WTC11 (cell line): ENCODE measurements around the gene ARMH1. TPM values are rescaled to one million over a fixed set of nuclear protein-coding genes. Genes with fewer than 3 reads are reported as not detected.

Source experiments
- ATAC-seq: fragments of 200-7000 bp; cut with Tn5 transposase; 2 replicates; pipeline ENCODE4 v1.10.0; 2021; ENCODE audit warnings: mild to moderate bottlenecking, moderate library complexity
- CTCF ChIA-PET: fragments of 300-600 bp; sonication (Branson Sonifier 250); formaldehyde crosslinking; loops from one replicate; lab custom pipeline; 2021; ENCODE audit warnings: antibody characterized with exemption; lab: Charles Lee
- POLR2A ChIA-PET: fragments of 350-600 bp; sonication (Branson Sonifier 250); formaldehyde crosslinking; loops from one replicate; lab custom pipeline; 2021; ENCODE audit warnings: antibody characterized with exemption; lab: Charles Lee
- DNase-seq: peaks from one replicate; pipeline ENCODE4 v3.0.0; 2021; ENCODE audit warnings: low spot score
- H3K27ac Mint-ChIP-seq: 2 replicates; pipeline ENCODE4 v1.8.0; 2021; ENCODE audit warnings: mixed read lengths
- H3K27me3 Mint-ChIP-seq: 2 replicates; pipeline ENCODE4 v1.8.0; 2021; ENCODE audit warnings: low read depth, mild to moderate bottlenecking, moderate library complexity, mixed read lengths
- H3K36me3 Mint-ChIP-seq: 2 replicates; pipeline ENCODE4 v1.8.0; 2021; ENCODE audit warnings: mixed read lengths
- H3K4me1 Mint-ChIP-seq: 2 replicates; pipeline ENCODE4 v1.8.0; 2022; ENCODE audit warnings: mixed read lengths
- H3K4me3 Mint-ChIP-seq: 2 replicates; pipeline ENCODE4 v1.8.0; 2021; ENCODE audit warnings: mild to moderate bottlenecking, moderate library complexity, mixed read lengths
- H3K9me3 Mint-ChIP-seq: 2 replicates; pipeline ENCODE4 v1.8.0; 2021; ENCODE audit warnings: mixed read lengths
- CREM ChIP-seq: sonication (generic); formaldehyde crosslinking; IDR thresholded peaks from 2 replicates; pipeline ENCODE4 v1.8.1; 2022; ENCODE audit warnings: mild to moderate bottlenecking, missing genetic modification reagents, moderate library complexity
- EMX1 ChIP-seq: fragments of 250-450 bp; sonication (Bioruptor Pico); IDR thresholded peaks from 2 replicates; pipeline ENCODE4 v1.8.0; 2021; ENCODE audit warnings: mild to moderate bottlenecking
- ESRRA ChIP-seq: sonication (generic); formaldehyde crosslinking; IDR thresholded peaks from 2 replicates; pipeline ENCODE4 v1.8.1; 2022; ENCODE audit warnings: mild to moderate bottlenecking, missing genetic modification reagents, borderline replicate concordance
- FOXK1 ChIP-seq: sonication (generic); formaldehyde crosslinking; IDR thresholded peaks from 2 replicates; pipeline ENCODE4 v1.8.0; 2022; ENCODE audit warnings: mild to moderate bottlenecking, moderate library complexity, missing genetic modification reagents
- FOXP1 ChIP-seq: sonication (generic); formaldehyde crosslinking; IDR thresholded peaks from 2 replicates; pipeline ENCODE4 v1.8.0; 2022; ENCODE audit warnings: missing genetic modification reagents, mild to moderate bottlenecking, moderate library complexity, borderline replicate concordance
- FOXP4 ChIP-seq: sonication (generic); formaldehyde crosslinking; IDR thresholded peaks from 2 replicates; pipeline ENCODE4 v1.8.0; 2022; ENCODE audit warnings: mild to moderate bottlenecking, missing genetic modification reagents
- GABPB1 ChIP-seq: sonication (generic); formaldehyde crosslinking; IDR thresholded peaks from 2 replicates; pipeline ENCODE4 v1.8.1; 2023; ENCODE audit warnings: mild to moderate bottlenecking, missing genetic modification reagents
- GTF2I ChIP-seq: fragments of 250-450 bp; sonication (Bioruptor Pico); conservative IDR thresholded peaks from 2 replicates; pipeline ENCODE4 v1.4.0; 2021; ENCODE audit warnings: mild to moderate bottlenecking
- IRF1 ChIP-seq: sonication (generic); formaldehyde crosslinking; IDR thresholded peaks from 2 replicates; pipeline ENCODE4 v1.8.0; 2023; ENCODE audit warnings: missing genetic modification reagents
- MAX ChIP-seq: sonication (generic); formaldehyde crosslinking; IDR thresholded peaks from 2 replicates; pipeline ENCODE4 v1.8.0; 2022; ENCODE audit warnings: mild to moderate bottlenecking, missing genetic modification reagents
- MLX ChIP-seq: sonication (generic); formaldehyde crosslinking; IDR thresholded peaks from 2 replicates; pipeline ENCODE4 v1.8.1; 2023; ENCODE audit warnings: mild to moderate bottlenecking, missing genetic modification reagents, moderate library complexity
- OVOL2 ChIP-seq: fragments of 250-450 bp; sonication (Bioruptor Pico); IDR thresholded peaks from 2 replicates; pipeline ENCODE4 v1.9.0; 2021; ENCODE audit warnings: mild to moderate bottlenecking, borderline replicate concordance
- PREB ChIP-seq: sonication (generic); formaldehyde crosslinking; IDR thresholded peaks from 2 replicates; pipeline ENCODE4 v1.8.1; 2022; ENCODE audit warnings: mild to moderate bottlenecking, missing genetic modification reagents, moderate library complexity, borderline replicate concordance
- SMAD3 ChIP-seq: sonication (generic); formaldehyde crosslinking; IDR thresholded peaks from 2 replicates; pipeline ENCODE4 v1.8.0; 2022; ENCODE audit warnings: missing genetic modification reagents, mild to moderate bottlenecking, borderline replicate concordance
- SOX15 ChIP-seq: fragments of 250-450 bp; sonication (Bioruptor Pico); IDR thresholded peaks from 2 replicates; pipeline ENCODE4 v1.9.0; 2021; ENCODE audit warnings: mild to moderate bottlenecking
- TEAD4 ChIP-seq: sonication (generic); formaldehyde crosslinking; IDR thresholded peaks from 2 replicates; pipeline ENCODE4 v1.8.0; 2022; ENCODE audit warnings: mild to moderate bottlenecking, missing genetic modification reagents
- USF2 ChIP-seq: sonication (generic); formaldehyde crosslinking; IDR thresholded peaks from 2 replicates; pipeline ENCODE4 v1.8.1; 2023; ENCODE audit warnings: mild to moderate bottlenecking, missing genetic modification reagents, moderate library complexity
- ZMAT4 ChIP-seq: fragments of 250-450 bp; sonication (Bioruptor Pico); IDR thresholded peaks from 2 replicates; pipeline ENCODE4 v1.9.0; 2021; ENCODE audit warnings: mild to moderate bottlenecking
- ZNF121 ChIP-seq: sonication (generic); formaldehyde crosslinking; IDR thresholded peaks from 2 replicates; pipeline ENCODE4 v1.8.0; 2023; ENCODE audit warnings: missing genetic modification reagents
- ZNF138 ChIP-seq: sonication (generic); formaldehyde crosslinking; conservative IDR thresholded peaks from 2 replicates; pipeline ENCODE4 v1.8.1; 2022; ENCODE audit warnings: mild to moderate bottlenecking, moderate library complexity, missing genetic modification reagents
- ZNF263 ChIP-seq: sonication (generic); formaldehyde crosslinking; IDR thresholded peaks from 2 replicates; pipeline ENCODE4 v1.8.1; 2022; ENCODE audit warnings: low read depth, mild to moderate bottlenecking, moderate library complexity, missing genetic modification reagents
- total RNA-seq: library from RNA; stranded (reverse); gene quantifications from 3 replicates; pipeline ENCODE4 v1.2.3, GENCODE V29; 2021

ARMH1 gene
- total RNA-seq, 1 experiment from 2014 or later = 0.74 TPM

- TF ChIP-seq ZMAT4 = no peak
- no peak for TF ChIP-seq CREM (CRISPR knock-in tag)
- TF ChIP-seq EMX1 (CRISPR knock-in tag) = no peak
These were observed 20.5 kb downstream of the ARMH1 start (continued) for GRCh38 chr1:44694863-44695478.

GRCh38 chr1:44695671-44696070 is 21.2 kb downstream of the ARMH1 start:
- ChIA-PET CTCF (interaction anchor here (1.0 kb wide), 1 partner anchor 21 kb away, joined by 3 read pairs; the partner anchor contains the start of genes ARMH1 and TMEM53), POLR2A (no interaction called here)
- H3K27ac Mint-ChIP-seq = no peak overlapping the region
- H3K9me3 Mint-ChIP-seq = no peaks in the 10 kb centered on the region
- ATAC-seq (no peak), DNase-seq (no peak)
- no peaks in the 10 kb centered on the region for H3K36me3 Mint-ChIP-seq
- H3K4me3 Mint-ChIP-seq = no peak overlapping the region
- no peaks in the 10 kb centered on the region for H3K4me1 Mint-ChIP-seq
- peaks cover 3% of the 10 kb centered on the region; the same call in 1 of the 2 replicates for H3K27me3 Mint-ChIP-seq
- TF ChIP-seq GTF2I (CRISPR knock-in tag) (0 out of 2 replicates have a peak, but pooled peaks have one; percentile 5), ZNF121 (CRISPR knock-in tag) (peak; percentile 34; the same call in 1 of the 2 replicates), ZNF263 (no peak)

GRCh38 chr1:44696101-44696500 is 21.6 kb downstream of the ARMH1 start:
- no peak for ATAC-seq
- no peak for DNase-seq
- no peak overlapping the region for H3K4me3 Mint-ChIP-seq
- H3K9me3 Mint-ChIP-seq = no peaks in the 10 kb centered on the region
- CTCF ChIA-PET = interaction anchor here (0.9 to 1.3 kb wide), 3 partner anchors 10 to 43 kb away, joined by 3 to 4 read pairs (median 3); no protein-coding TSS in a partner anchor
- no peaks in the 10 kb centered on the region for H3K4me1 Mint-ChIP-seq
- POLR2A ChIA-PET = no interaction called here
- no peaks in the 10 kb centered on the region for H3K36me3 Mint-ChIP-seq
- peaks cover 3% of the 10 kb centered on the region; the same call in 1 of the 2 replicates for H3K27me3 Mint-ChIP-seq
- TF ChIP-seq IRF1 (no peak), ZNF138 (CRISPR knock-in tag) (no peak), SMAD3 (no peak), MLX (no peak), USF2 (CRISPR knock-in tag) (no peak), MAX (CRISPR knock-in tag) (no peak), PREB (CRISPR knock-in tag) (no peak), FOXP1 (CRISPR knock-in tag) (no peak), GABPB1 (CRISPR knock-in tag) (no peak), FOXK1 (CRISPR knock-in tag) (no peak), TEAD4 (CRISPR knock-in tag) (no peak), SOX15 (CRISPR knock-in tag) (no peak), ESRRA (CRISPR knock-in tag) (no peak), FOXP4 (CRISPR knock-in tag) (no peak), OVOL2 (no peak)
- H3K27ac Mint-ChIP-seq = no peak overlapping the region
